A549 (cell line): ENCODE data around the gene AUTS2. TPM values are rescaled to one million over a fixed set of nuclear protein-coding genes. Genes with fewer than 3 reads are reported as not detected.

ENCODE experiments used
- ATAC-seq, 2 experiments: fragments of 200-7000 bp in 1 of 2; fragments of >200 bp in 1 of 2; cut with Nextera tagmentation in 1 of 2; cut with Tn5 transposase in 1 of 2; 3 replicates each; pipeline versions ENCODE4 v1.8.0 to v1.9.1; 2018 to 2020; ENCODE audit warnings: mild to moderate bottlenecking in 1 of 2, moderate library complexity in 1 of 2
- CTCF ChIA-PET: fragments of 300-600 bp; sonication (Branson Sonifier 250); formaldehyde crosslinking; extraction: SDS; loops from one replicate; lab custom pipeline; 2021; ENCODE audit warnings: antibody characterized with exemption, inconsistent platforms; lab: Yijun Ruan, JAX
- POLR2A ChIA-PET: fragments of 350-600 bp; formaldehyde crosslinking; extraction: SDS; loops from one replicate; lab custom pipeline; 2021; ENCODE audit warnings: antibody characterized with exemption, inconsistent platforms; lab: Yijun Ruan, JAX
- DNase-seq, 2 experiments: peaks; one replicate each; pipeline versions ENCODE4 v3.0.0 to v3.0.0-alpha.2; 2011 to 2016; ENCODE audit warnings: low read depth in 1 of 2, low spot score in 1 of 2
- FAIRE-seq: peaks from 2 replicates; lab custom pipeline; 2011; peaks lifted over from hg19 to GRCh38; lab: Jason Lieb, UNC
- H3K27ac ChIP-seq, 2 experiments: fragments of >200 bp; sonication (Bioruptor Twin); formaldehyde crosslinking; 3 replicates each; pipeline ENCODE4 v1.5.1; 2016 to 2017
- H3K4me1 ChIP-seq: fragments of >200 bp; sonication (Bioruptor Twin); formaldehyde crosslinking; 3 replicates; pipeline ENCODE4 v1.6.1; 2016
- H3K4me2 ChIP-seq: fragments of >200 bp; sonication (Bioruptor Twin); formaldehyde crosslinking; 3 replicates; pipeline ENCODE4 v1.6.1; 2016
- H3K4me3 ChIP-seq: fragments of >200 bp; sonication (Bioruptor Twin); formaldehyde crosslinking; 3 replicates; pipeline ENCODE4 v1.5.1; 2016
- H3K9me3 ChIP-seq: fragments of >200 bp; sonication (Bioruptor Twin); formaldehyde crosslinking; 3 replicates; pipeline ENCODE4 v1.6.1; 2016
- CBX2 ChIP-seq: fragments of 200-600 bp; sonication (generic); IDR thresholded peaks from 2 replicates; pipeline ENCODE4 v1.6.1; 2016; ENCODE audit warnings: low read depth, mild to moderate bottlenecking, borderline replicate concordance
- CHD4 ChIP-seq: fragments of 200-600 bp; sonication (generic); IDR thresholded peaks from 2 replicates; pipeline ENCODE4 v1.6.1; 2016; ENCODE audit warnings: antibody characterized with exemption, mild to moderate bottlenecking, borderline replicate concordance
- EHF ChIP-seq: fragments of 250-450 bp; sonication (Bioruptor Pico); IDR thresholded peaks from 2 replicates; pipeline ENCODE4 v1.5.0; 2020; ENCODE audit warnings: mild to moderate bottlenecking
- FOSB ChIP-seq: fragments of 250-450 bp; sonication (Bioruptor Pico); IDR thresholded peaks from 2 replicates; pipeline ENCODE4 v1.5.0; 2020; ENCODE audit warnings: mild to moderate bottlenecking, moderate library complexity
- FOSL2 ChIP-seq, 2 experiments: fragments of 450-650 bp in 1 of 2; fragments of >200 bp in 1 of 2; sonication (Bioruptor Twin) in 1 of 2; formaldehyde crosslinking; IDR thresholded peaks; 2 replicates each; pipeline versions ENCODE4 v1.5.0 to v1.6.1; 2016 to 2020; ENCODE audit warnings: mild to moderate bottlenecking in 1 of 2, moderate library complexity in 1 of 2
- GATA3 ChIP-seq: IDR thresholded peaks from 2 replicates; pipeline ENCODE4 v1.6.1; 2012; ENCODE audit warnings: borderline replicate concordance
- HDAC2 ChIP-seq: fragments of 200-600 bp; sonication (generic); IDR thresholded peaks from 2 replicates; pipeline ENCODE4 v1.6.1; 2016
- HOXB13 ChIP-seq: fragments of 250-450 bp; sonication (Bioruptor Pico); IDR thresholded peaks from 2 replicates; pipeline ENCODE4 v1.5.0; 2020; ENCODE audit warnings: low read depth, mild to moderate bottlenecking, moderate library complexity
- JUN ChIP-seq, 2 experiments: fragments of >200 bp; sonication (Bioruptor Twin); formaldehyde crosslinking; IDR thresholded peaks; 2 replicates in 1 of 2; 3 replicates in 1 of 2; pipeline ENCODE4 v1.6.1; 2016 to 2017
- KDM5A ChIP-seq: fragments of 200-600 bp; sonication (generic); IDR thresholded peaks from 2 replicates; pipeline ENCODE4 v1.6.1; 2016; ENCODE audit warnings: antibody characterized with exemption, mild to moderate bottlenecking
- MAFK ChIP-seq: fragments of 450-650 bp; IDR thresholded peaks from 2 replicates; pipeline ENCODE4 v1.6.1; 2014; ENCODE audit not compliant: partially characterized antibody
- MYC ChIP-seq: IDR thresholded peaks from 2 replicates; pipeline ENCODE4 v1.6.1; 2012; ENCODE audit warnings: mild to moderate bottlenecking, inconsistent platforms, low read length, improper control_type of control experiment, borderline replicate concordance
- NFE2L2 ChIP-seq: fragments of 150-350 bp; conservative IDR thresholded peaks from 2 replicates; pipeline ENCODE4 v1.6.1; 2014; ENCODE audit warnings: low read length
- NPAS2 ChIP-seq: fragments of 250-450 bp; sonication (Bioruptor Pico); IDR thresholded peaks from 2 replicates; pipeline ENCODE4 v1.8.0; 2022; ENCODE audit warnings: mild to moderate bottlenecking, moderate library complexity, borderline replicate concordance
- POLR2AphosphoS2 ChIP-seq: conservative IDR thresholded peaks from 2 replicates; pipeline ENCODE4 v1.6.1; 2012; ENCODE audit warnings: low read length, improper control_type of control experiment, inconsistent platforms
- RARB ChIP-seq: fragments of 250-450 bp; sonication (Bioruptor Pico); IDR thresholded peaks from 2 replicates; pipeline ENCODE4 v1.8.0; 2021; ENCODE audit warnings: mild to moderate bottlenecking, moderate library complexity
- RFX5 ChIP-seq: fragments of 450-650 bp; IDR thresholded peaks from 2 replicates; pipeline ENCODE4 v1.7.1; 2014; ENCODE audit warnings: antibody characterized with exemption, mild to moderate bottlenecking, moderate library complexity
- RNF2 ChIP-seq: fragments of 200-600 bp; sonication (generic); IDR thresholded peaks from 2 replicates; pipeline ENCODE4 v1.6.1; 2016; ENCODE audit warnings: low read depth, mild to moderate bottlenecking, antibody characterized with exemption, moderate library complexity, borderline replicate concordance
- SREBF2 ChIP-seq: fragments of 450-650 bp; IDR thresholded peaks from 2 replicates; pipeline ENCODE4 v1.6.1; 2014; ENCODE audit warnings: mild to moderate bottlenecking, moderate library complexity
- TFCP2L1 ChIP-seq: fragments of 250-450 bp; sonication (Bioruptor Pico); IDR thresholded peaks from 2 replicates; pipeline ENCODE4 v1.5.0; 2021; ENCODE audit warnings: mild to moderate bottlenecking
- WGBS: methylation state at CpG from one replicate; pipeline ENCODE4 v1.1.6; 2017; ENCODE audit errors: missing lambda C conversion rate; 5-methylcytosine and 5-hydroxymethylcytosine counted together
- polyA plus RNA-seq, 4 experiments: library from polyadenylated mRNA; depleted of rRNA in 3 of 4; stranded (reverse); fragments of >200 nt; fragmentation: RNase III in 1 of 4; extraction: RNeasy Plus Mini Kit Qiagen cat#74134 plus additional on column Dnase treatment in 1 of 4; gene quantifications; 2 replicates in 3 of 4; 3 replicates in 1 of 4; pipeline ENCODE4 v1.2.3, GENCODE V29; 2011 to 2017
- TF ChIP-seq, protein P1 (sequence below): IDR thresholded peaks from 2 replicates; pipeline ENCODE4 v1.6.1; 2012
- TF ChIP-seq, protein P2 (sequence below): fragments of >200 bp; sonication (Bioruptor Twin); formaldehyde crosslinking; IDR thresholded peaks from 2 replicates; pipeline ENCODE4 v1.6.1; 2016
- TF ChIP-seq, protein P3 (sequence below): fragments of 200-600 bp; sonication (generic); IDR thresholded peaks from 2 replicates; pipeline ENCODE4 v1.6.1; 2016; ENCODE audit warnings: antibody characterized with exemption, mild to moderate bottlenecking, moderate library complexity
- TF ChIP-seq, protein P4 (sequence below): IDR thresholded peaks from 2 replicates; pipeline ENCODE4 v1.6.1; 2012; ENCODE audit warnings: low read depth, borderline replicate concordance
- TF ChIP-seq, protein P5 (sequence below): fragments of 450-650 bp; IDR thresholded peaks from 2 replicates; pipeline ENCODE4 v1.6.1; 2014; ENCODE audit warnings: antibody characterized with exemption

Gene AUTS2
- polyA plus RNA-seq, 2 of the 4 experiments (the other 2 are of a cell fraction), result 1.6 to 3.6 TPM

DNA sequence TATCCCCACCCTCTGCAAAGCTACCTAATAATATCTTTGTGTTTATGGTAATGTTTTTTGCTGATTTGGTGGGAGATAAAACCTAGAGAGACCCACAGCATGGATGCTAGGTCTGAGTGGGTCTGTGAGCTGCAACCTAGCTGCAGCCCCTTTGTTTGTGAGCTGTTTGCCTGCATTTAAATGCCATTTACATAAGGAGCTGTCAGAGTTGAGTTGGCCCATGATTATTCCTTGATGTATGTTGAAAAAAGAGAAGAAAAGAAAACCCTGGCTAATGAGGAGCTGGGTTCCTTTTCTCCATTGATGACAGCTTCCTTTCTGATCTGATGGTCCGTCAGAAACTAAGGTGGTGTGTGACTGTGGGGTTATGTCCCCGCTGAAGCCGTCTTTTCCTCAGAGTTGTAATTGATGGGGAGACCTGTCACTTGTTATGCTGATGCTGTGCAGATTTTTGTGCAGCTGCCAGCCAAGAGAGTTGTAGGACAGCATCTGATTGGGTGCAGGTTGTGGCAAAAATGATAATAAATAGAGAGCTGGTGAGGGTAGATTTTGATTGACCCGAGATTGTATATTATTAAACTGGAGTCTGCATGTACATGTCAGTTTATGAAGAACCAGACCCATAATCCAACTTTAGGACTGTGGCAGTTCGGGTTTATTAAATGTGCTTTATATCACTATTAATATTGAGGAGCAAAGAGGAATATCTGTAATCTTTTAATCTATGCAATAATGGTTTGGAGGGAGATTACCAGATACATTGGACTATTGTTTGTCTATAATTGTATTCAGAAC is 219.8 kb downstream of the AUTS2 start:
- peaks cover 5% of the 10 kb centered on the region; the same call in 1 of the 3 replicates for H3K4me1 ChIP-seq
- TF ChIP-seq RNF2, result no peak
- no peak for TF ChIP-seq HDAC2
- TF ChIP-seq JUN (IDR thresholded peaks at IDR 0.05), result no peak
- TF ChIP-seq, protein P1, sequence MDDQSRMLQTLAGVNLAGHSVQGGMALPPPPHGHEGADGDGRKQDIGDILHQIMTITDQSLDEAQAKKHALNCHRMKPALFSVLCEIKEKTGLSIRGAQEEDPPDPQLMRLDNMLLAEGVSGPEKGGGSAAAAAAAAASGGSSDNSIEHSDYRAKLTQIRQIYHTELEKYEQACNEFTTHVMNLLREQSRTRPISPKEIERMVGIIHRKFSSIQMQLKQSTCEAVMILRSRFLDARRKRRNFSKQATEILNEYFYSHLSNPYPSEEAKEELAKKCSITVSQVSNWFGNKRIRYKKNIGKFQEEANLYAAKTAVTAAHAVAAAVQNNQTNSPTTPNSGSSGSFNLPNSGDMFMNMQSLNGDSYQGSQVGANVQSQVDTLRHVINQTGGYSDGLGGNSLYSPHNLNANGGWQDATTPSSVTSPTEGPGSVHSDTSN, result no peak
- TF ChIP-seq KDM5A, result no peak
- TF ChIP-seq SREBF2, result no peak
- no peak for TF ChIP-seq EHF (CRISPR knock-in tag)
- TF ChIP-seq RFX5, result no peak
- no peak for TF ChIP-seq NFE2L2
- TF ChIP-seq, all 56 proteins: peak for 0
- no peak for ATAC-seq
- Histone ChIP-seq H3K9me3 (no peaks in the 10 kb centered on the region), H3K4me2 (no peak overlapping the region), H3K4me3 (no peak overlapping the region), H3K27ac (no peak overlapping the region)
- WGBS, result 43% methylated on average over 5 of the region's 5 CpGs
- no peak for DNase-seq
- ChIA-PET CTCF (no interaction called here), POLR2A (no interaction called here)
- no peak for FAIRE-seq

DNA sequence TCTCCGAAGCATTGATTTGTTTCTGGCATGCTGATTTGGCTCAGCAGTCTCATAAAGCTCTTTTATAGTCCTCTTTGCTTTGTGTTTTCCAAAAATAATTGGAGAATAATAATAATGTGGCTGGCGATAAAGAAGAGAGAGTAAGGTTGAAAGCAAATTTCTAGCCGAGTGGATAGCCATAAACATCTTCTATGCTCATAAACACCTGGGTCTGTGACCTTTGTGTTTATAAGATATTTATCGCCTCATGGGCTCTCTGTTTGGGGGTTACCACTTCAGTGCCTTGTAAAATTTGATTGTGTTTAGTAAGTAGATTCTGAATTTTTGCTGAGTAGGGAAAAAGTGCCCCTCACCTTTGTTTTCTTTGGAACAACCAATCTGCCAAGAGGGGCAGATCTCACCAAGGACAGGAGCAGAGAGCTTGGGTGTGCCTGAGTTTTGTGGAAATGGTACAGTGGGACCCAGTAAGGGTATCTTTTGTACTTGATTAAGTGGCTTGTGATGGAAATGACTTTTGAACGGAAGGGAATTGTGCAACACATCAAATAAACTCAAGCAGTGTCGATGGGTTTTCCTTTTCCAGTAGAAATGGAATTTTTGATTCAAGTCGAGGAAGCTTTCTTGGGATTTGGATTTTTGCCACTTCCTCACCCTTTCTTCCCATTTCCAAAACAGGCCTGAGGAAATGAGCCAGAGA is 220.5 kb downstream of the AUTS2 start:
- FAIRE-seq (no peak), ATAC-seq (no peak), DNase-seq (no peak)
- Histone ChIP-seq H3K4me3 (no peak overlapping the region), H3K27ac (no peak overlapping the region), H3K9me3 (no peaks in the 10 kb centered on the region), H3K4me1 (peaks cover 5% of the 10 kb centered on the region; the same call in 1 of the 3 replicates), H3K4me2 (no peak overlapping the region)
- POLR2A ChIA-PET, result no interaction called here
- TF ChIP-seq FOSL2 (IDR thresholded peaks at IDR 0.05) (no peak), FOSL2 (CRISPR knock-in tag; IDR thresholded peaks at IDR 0.05) (no peak), MAFK (peak; percentile 90)
- CTCF ChIA-PET, result no interaction called here
- 44% methylated on average over 7 of the region's 7 CpGs for WGBS

DNA sequence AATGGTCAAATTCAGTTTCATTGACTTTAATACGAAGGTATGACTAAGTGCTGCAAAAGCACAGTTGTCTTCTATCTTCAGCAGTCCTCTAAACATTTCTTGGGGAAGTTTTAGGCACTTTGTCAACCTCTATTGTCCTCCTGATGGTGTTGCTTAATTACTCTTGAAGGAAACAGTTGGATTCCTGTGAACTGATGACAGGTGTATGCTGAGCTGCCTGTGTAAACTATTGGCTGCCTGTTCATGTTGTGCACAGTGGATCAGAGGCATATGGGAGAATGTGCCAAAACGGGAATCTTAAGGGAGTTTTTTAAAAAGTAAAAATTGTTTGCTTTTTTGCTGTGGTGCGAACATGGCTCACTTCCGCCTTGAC is 221.0 kb downstream of the AUTS2 start:
- 53% methylated on average over 4 of the region's 4 CpGs for WGBS
- no peak for DNase-seq
- no peak for TF ChIP-seq NPAS2 (CRISPR knock-in tag)
- no peak for TF ChIP-seq RARB (CRISPR knock-in tag)
- TF ChIP-seq MYC, result no peak
- TF ChIP-seq, protein P2, sequence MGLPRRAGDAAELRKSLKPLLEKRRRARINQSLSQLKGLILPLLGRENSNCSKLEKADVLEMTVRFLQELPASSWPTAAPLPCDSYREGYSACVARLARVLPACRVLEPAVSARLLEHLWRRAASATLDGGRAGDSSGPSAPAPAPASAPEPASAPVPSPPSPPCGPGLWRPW, result no peak
- TF ChIP-seq, protein P3, sequence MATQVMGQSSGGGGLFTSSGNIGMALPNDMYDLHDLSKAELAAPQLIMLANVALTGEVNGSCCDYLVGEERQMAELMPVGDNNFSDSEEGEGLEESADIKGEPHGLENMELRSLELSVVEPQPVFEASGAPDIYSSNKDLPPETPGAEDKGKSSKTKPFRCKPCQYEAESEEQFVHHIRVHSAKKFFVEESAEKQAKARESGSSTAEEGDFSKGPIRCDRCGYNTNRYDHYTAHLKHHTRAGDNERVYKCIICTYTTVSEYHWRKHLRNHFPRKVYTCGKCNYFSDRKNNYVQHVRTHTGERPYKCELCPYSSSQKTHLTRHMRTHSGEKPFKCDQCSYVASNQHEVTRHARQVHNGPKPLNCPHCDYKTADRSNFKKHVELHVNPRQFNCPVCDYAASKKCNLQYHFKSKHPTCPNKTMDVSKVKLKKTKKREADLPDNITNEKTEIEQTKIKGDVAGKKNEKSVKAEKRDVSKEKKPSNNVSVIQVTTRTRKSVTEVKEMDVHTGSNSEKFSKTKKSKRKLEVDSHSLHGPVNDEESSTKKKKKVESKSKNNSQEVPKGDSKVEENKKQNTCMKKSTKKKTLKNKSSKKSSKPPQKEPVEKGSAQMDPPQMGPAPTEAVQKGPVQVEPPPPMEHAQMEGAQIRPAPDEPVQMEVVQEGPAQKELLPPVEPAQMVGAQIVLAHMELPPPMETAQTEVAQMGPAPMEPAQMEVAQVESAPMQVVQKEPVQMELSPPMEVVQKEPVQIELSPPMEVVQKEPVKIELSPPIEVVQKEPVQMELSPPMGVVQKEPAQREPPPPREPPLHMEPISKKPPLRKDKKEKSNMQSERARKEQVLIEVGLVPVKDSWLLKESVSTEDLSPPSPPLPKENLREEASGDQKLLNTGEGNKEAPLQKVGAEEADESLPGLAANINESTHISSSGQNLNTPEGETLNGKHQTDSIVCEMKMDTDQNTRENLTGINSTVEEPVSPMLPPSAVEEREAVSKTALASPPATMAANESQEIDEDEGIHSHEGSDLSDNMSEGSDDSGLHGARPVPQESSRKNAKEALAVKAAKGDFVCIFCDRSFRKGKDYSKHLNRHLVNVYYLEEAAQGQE, result no peak
- no peak for TF ChIP-seq MAFK
- TF ChIP-seq RFX5, result no peak
- TF ChIP-seq, protein P4, sequence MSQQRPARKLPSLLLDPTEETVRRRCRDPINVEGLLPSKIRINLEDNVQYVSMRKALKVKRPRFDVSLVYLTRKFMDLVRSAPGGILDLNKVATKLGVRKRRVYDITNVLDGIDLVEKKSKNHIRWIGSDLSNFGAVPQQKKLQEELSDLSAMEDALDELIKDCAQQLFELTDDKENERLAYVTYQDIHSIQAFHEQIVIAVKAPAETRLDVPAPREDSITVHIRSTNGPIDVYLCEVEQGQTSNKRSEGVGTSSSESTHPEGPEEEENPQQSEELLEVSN, result no peak
- TF ChIP-seq GATA3, result no peak
- TF ChIP-seq HOXB13 (CRISPR knock-in tag), result no peak
- no peak for TF ChIP-seq TFCP2L1
- TF ChIP-seq, protein P1, result no peak
- TF ChIP-seq POLR2AphosphoS2, result no peak
- TF ChIP-seq, protein P5, sequence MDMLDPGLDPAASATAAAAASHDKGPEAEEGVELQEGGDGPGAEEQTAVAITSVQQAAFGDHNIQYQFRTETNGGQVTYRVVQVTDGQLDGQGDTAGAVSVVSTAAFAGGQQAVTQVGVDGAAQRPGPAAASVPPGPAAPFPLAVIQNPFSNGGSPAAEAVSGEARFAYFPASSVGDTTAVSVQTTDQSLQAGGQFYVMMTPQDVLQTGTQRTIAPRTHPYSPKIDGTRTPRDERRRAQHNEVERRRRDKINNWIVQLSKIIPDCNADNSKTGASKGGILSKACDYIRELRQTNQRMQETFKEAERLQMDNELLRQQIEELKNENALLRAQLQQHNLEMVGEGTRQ, result no peak
- TF ChIP-seq CBX2, result no peak
- no peak for TF ChIP-seq FOSB (CRISPR knock-in tag)
- no peak for TF ChIP-seq CHD4

More for the DNA sequence above, 221.0 kb downstream of the AUTS2 start:
- FAIRE-seq (no peak), ATAC-seq (no peak)
- peaks cover 5% of the 10 kb centered on the region; the same call in 1 of the 3 replicates for H3K4me1 ChIP-seq
- no peak overlapping the region for H3K4me2 ChIP-seq
- CTCF ChIA-PET, result no interaction called here
- POLR2A ChIA-PET, result no interaction called here
- H3K4me3 ChIP-seq, result no peak overlapping the region
- no peak overlapping the region for H3K27ac ChIP-seq
- H3K9me3 ChIP-seq, result no peaks in the 10 kb centered on the region
